Dermis blood vessel endothelial cell (primary cell): ENCODE data around the gene ZNF587B. TPM values are rescaled to one million over a fixed set of nuclear protein-coding genes. Genes with fewer than 3 reads are reported as not detected.
"Not testable (repeated sequence)": the region's sequence is repeated elsewhere in the genome, so short reads cannot be mapped to it uniquely, and the experiment has no call there.

ENCODE experiments used
- DNase-seq: peaks from one replicate; pipeline ENCODE4 v3.0.0; 2010
- total RNA-seq: library from RNA; depleted of rRNA; stranded (reverse); fragments of >200 nt; gene quantifications from 2 replicates; pipeline ENCODE4 v1.2.3, GENCODE V29; 2014

ZNF587B gene
- total RNA-seq, 1 donor from 2014 or later: 27.2 TPM

DNA sequence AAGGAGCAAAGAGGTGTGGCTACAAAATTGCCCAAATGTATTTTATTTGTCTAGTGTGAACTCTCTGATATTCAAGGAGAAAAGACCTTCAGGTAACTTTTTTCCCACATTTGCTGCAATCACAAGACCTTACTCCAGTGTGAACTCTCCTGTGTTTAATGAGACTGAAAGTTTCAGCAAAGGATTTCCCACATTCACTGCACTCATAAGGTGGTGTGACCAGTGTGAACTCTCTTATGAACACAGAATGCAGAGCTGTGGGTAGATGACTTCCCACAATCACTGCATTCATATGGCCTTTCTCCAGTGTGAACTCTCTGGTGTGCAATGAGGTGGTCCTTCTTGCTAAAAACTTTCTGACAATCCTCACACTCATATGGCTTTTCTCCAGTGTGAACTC is 42.4 kb downstream of the ZNF587B start:
- DNase-seq: no peak

DNA sequence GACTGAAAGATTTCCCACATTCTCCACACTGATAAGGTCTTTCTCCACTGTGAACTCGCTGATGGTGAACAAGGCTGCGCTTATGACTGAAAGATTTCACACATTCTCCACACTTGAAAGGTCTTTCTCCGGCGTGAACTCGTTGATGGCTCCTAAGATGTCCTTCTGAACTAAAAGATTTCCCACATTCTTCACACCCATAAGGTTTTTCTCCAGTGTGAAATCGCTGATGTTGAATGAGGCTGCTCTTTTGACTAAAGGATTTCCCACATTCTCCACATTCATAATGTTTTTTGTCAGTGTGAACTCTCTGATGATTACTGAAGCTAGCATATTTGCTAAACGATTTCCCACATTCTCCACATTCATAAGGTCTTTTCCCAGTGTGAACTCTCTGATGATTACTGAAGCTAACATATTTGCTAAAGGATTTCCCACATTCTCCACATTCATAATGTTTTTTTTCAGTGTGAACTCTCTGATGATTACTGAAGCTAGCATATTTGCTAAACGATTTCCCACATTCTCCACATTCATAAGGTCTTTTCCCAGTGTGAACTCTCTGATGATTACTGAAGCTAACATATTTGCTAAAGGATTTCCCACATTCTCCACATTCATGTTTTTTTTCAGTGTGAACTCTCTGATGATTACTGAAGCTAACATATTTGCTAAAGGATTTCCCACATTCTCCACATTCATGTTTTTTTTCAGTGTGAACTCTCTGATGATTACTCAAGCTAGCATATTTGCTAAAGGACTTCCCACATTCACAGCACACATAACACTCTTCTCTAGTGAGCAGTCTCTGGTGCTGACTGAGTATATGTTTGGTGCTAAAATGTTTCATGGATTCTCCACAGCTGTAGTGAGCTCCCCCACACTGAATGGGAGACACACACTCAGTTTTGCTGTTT is 44.0 kb downstream of the ZNF587B start:
- DNase-seq: not testable (repeated sequence)

- no peak for DNase-seq
These were observed 55.9 kb downstream of the ZNF587B start for GRCh38 chr19:57886046-57886445.

GRCh38 chr19:57887195-57887941 is 57.3 kb downstream of the ZNF587B start:
- DNase-seq: no peak

DNA sequence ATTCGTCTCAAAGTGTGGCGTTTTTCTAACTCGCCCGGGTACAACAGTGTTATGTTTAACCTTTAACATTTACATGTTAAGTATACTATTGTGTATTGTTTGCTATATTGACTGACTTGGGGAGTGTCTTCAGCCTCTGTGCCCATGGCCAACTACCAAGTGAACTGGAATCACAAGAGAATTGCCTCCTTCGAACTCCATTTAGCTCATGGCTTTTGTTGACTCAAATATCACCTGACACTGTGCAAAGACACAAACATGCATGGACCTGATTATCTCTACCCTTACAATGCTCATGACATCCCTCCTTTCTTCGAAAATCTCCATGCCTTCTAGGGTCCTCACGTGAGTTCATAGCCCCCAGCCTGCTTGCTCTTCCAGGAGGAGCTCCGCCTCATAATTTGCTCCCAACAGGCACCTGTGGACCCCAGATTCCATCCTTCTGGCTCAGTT is 58.0 kb downstream of the ZNF587B start:
- no peak for DNase-seq

DNA sequence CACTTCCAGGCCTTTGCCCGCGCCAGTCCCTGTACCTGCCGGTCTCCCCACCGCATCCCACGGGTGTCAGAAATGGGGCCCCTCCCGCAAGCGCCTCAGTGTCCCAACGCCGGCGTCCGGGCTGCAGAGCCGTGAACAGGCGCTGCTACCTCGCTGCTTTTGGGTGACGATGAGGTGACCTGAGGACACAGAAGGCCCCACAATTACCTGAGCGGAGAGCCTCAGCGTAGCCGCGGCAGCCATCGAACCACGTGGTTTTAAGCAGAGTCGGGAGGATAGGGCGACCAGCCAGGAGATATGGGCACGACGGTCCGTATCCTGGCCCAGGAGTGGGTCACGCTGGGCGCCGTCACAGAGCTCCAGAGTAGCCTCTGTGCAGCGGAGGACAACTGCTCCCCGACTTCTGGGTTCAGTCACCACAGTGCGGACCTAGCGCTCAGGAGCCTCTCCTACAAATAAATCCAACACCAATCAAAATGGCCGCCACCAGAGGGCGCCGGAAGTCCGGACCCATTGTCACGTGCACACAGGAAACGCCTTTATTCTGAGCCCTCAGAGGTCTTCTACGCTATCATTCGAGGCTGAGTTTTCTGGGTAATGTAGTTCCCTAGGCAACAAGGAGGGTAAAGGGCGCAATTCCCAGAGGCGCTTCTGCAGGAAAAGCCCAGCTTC is 58.6 kb downstream of the ZNF587B start, which contains the start of gene ZNF814:
ZNF814 (minus strand) TSS at position 478 of the 672 bp plus-strand sequence; CDS start at position 243, 235 bp downstream.
- DNase-seq: peak; percentile 58

GRCh38 chr19:57890706-57891105 is 60.6 kb downstream of the ZNF587B start:
- DNase-seq: not testable (repeated sequence)

Other genes starting within 250 kb of the ZNF587B start
- 5.3 and 6.1 TPM in 2 replicates for gene ZIK1, start 246.2 kb upstream of the ZNF587B start, total RNA-seq
- 2.7 and 4.5 TPM in 2 replicates for gene ZNF530, start 230.4 kb upstream of the ZNF587B start, total RNA-seq
- gene ZNF134, start 216.1 kb upstream of the ZNF587B start, total RNA-seq: 17.6 and 24.0 TPM in 2 replicates
- 9.9 and 11.2 TPM in 2 replicates for gene ZNF211, start 197.1 kb upstream of the ZNF587B start, total RNA-seq
- not detected in 2 replicates for gene ZSCAN4, start 161.4 kb upstream of the ZNF587B start, total RNA-seq
- 8.9 and 9.5 TPM in 2 replicates for gene ZNF551, start 148.3 kb upstream of the ZNF587B start, total RNA-seq
- 1.3 and 2.4 TPM in 2 replicates for gene ZNF154, start 121.1 kb upstream of the ZNF587B start, total RNA-seq
- gene ZNF671, start 102.7 kb upstream of the ZNF587B start, total RNA-seq: 9.8 and 10.0 TPM in 2 replicates
- 14.6 and 18.1 TPM in 2 replicates for gene ZNF776, start 83.5 kb upstream of the ZNF587B start, total RNA-seq
- 13.1 and 31.0 TPM in 2 replicates for gene ZNF586, start 60.6 kb upstream of the ZNF587B start, total RNA-seq
- gene ZNF552, start 15.4 kb upstream of the ZNF587B start, total RNA-seq: 7.4 and 9.9 TPM in 2 replicates
- gene ZNF587, start 19.6 kb downstream of the ZNF587B start, total RNA-seq: 29.4 and 36.3 TPM in 2 replicates
- gene ZNF814, start 58.7 kb downstream of the ZNF587B start, total RNA-seq: 4.1 and 4.6 TPM in 2 replicates
- 15.2 and 18.9 TPM in 2 replicates for gene ZNF417, start 86.3 kb downstream of the ZNF587B start, total RNA-seq
- gene ZNF418, start 105.1 kb downstream of the ZNF587B start, total RNA-seq: 4.3 and 4.9 TPM in 2 replicates
- gene ZNF256, start 117.4 kb downstream of the ZNF587B start, total RNA-seq: 4.1 and 4.5 TPM in 2 replicates
- 0.34 TPM in 1 of 2 replicates, not detected in the other for gene C19orf18, start 144.2 kb downstream of the ZNF587B start, total RNA-seq
- gene ZNF606, start 172.5 kb downstream of the ZNF587B start, total RNA-seq: 13.3 and 16.7 TPM in 2 replicates
- not detected in 2 replicates for gene ZSCAN1, start 203.7 kb downstream of the ZNF587B start, total RNA-seq
- 1.7 and 2.4 TPM in 2 replicates for gene ZNF135, start 229.0 kb downstream of the ZNF587B start, total RNA-seq